Heart left ventricle (tissue), 16 donors: ENCODE data around the gene LUM. TPM values are rescaled to one million over a fixed set of nuclear protein-coding genes. Genes with fewer than 3 reads are reported as not detected.
"Not testable (repeated sequence)": the region's sequence is repeated elsewhere in the genome, so short reads cannot be mapped to it uniquely, and the experiment has no call there.

Source experiments
- ATAC-seq, 4 donors: fragments of 200-7000 bp; cut with Tn5 transposase; one replicate each; pipeline ENCODE4 v1.9.1; 2020 to 2022; ENCODE audit warnings: moderate library complexity in 4 of 4, mild to moderate bottlenecking in 3 of 4, moderate number of reproducible peaks in 1 of 4
- DNase-seq, 5 donors: peaks; one replicate each; pipeline ENCODE4 v3.0.0-alpha.2; 2020
- H3K27ac ChIP-seq, 12 donors: fragments of 200-600 bp; sonication (generic) in 4 of 12; one replicate each; pipeline versions ENCODE4 v1.5.0 to v1.8.0; 2016 to 2022; ENCODE audit warnings: mild to moderate bottlenecking in 2 of 12
- H3K27me3 ChIP-seq, 9 donors: fragments of 200-600 bp; sonication (generic) in 2 of 9; one replicate each; pipeline versions ENCODE4 v1.5.1 to v1.8.0; 2016 to 2022; ENCODE audit warnings: mild to moderate bottlenecking in 3 of 9
- H3K36me3 ChIP-seq, 9 donors: fragments of 200-600 bp; sonication (generic) in 2 of 9; one replicate each; pipeline versions ENCODE4 v1.5.0 to v1.8.0; 2018 to 2022; ENCODE audit warnings: mild to moderate bottlenecking in 2 of 9
- H3K4me1 ChIP-seq, 12 donors: fragments of 200-600 bp; sonication (generic) in 4 of 12; one replicate each; pipeline versions ENCODE4 v1.5.0 to v1.8.0; 2016 to 2022; ENCODE audit warnings: mild to moderate bottlenecking in 3 of 12
- H3K4me3 ChIP-seq, 12 donors: fragments of 200-600 bp; sonication (generic) in 4 of 12; one replicate each; pipeline versions ENCODE4 v1.5.0 to v1.8.0; 2017 to 2022; ENCODE audit warnings: mild to moderate bottlenecking in 9 of 12, moderate library complexity in 4 of 12
- H3K9me3 ChIP-seq, 12 donors: fragments of 200-600 bp; sonication (generic) in 4 of 12; one replicate each; pipeline versions ENCODE4 v1.5.0 to v1.8.0; 2016 to 2022; ENCODE audit warnings: mild to moderate bottlenecking in 1 of 12
- POLR2A ChIP-seq, 2 donors: fragments of 450-650 bp; IDR thresholded peaks; one replicate each; pipeline ENCODE4 v1.6.1; 2017; ENCODE audit warnings: antibody characterized with exemption in 2 of 2, mild to moderate bottlenecking in 2 of 2, moderate library complexity in 2 of 2
- WGBS, 4 donors: extraction: QIAGEN DNeasy Blood & Tissue Kit in 2 of 4; methylation state at CpG; one replicate each; pipeline versions ENCODE4 v1.1.5 to v1.1.7; 2013 to 2018; 5-methylcytosine and 5-hydroxymethylcytosine counted together
- intact Hi-C, 10 donors: fragments of 100-400 bp; cut with DNase I; formaldehyde crosslinking; loops; one replicate each; pipeline versions ENCODE4 v1.11.1 to v1.14.2; 2022
- polyA plus RNA-seq, 2 donors: library from polyadenylated mRNA; stranded (reverse); fragments of 200-250 nt; gene quantifications; one replicate each; pipeline ENCODE4 v1.2.3, GENCODE V29; 2013
- total RNA-seq, 9 donors: library from RNA; depleted of rRNA in 2 of 9; stranded (reverse); fragments of >200 nt in 2 of 9; fragmentation: NEBNext Ultra II Directional in 3 of 9; extraction: Animal tissue kit (Norgen Biotek cat#: 25700) in 3 of 9; gene quantifications; one replicate each; pipeline versions ENCODE4 v1.1.0 to v1.2.4, GENCODE V29; 2016 to 2023
- TF ChIP-seq, protein P1 (sequence below), 12 donors: fragments of 200-600 bp; sonication (generic) in 4 of 12; IDR thresholded peaks; one replicate each; pipeline versions ENCODE4 v1.5.0 to v1.8.0; 2018 to 2022; ENCODE audit warnings: antibody characterized with exemption in 12 of 12, mild to moderate bottlenecking in 5 of 12
- donor health status: ischemic (EF 13 %, LVEDD 7.1; RV severe dilation, severe dysfunction).
- donor health status: healthy with polysubstance abuse.
- donor health status: DM: no; HTN: yes; CAD: no.
- donor health status: DM: no; HTN: no; CAD: no.
- donor health status: ischemic (EF 25% LVEDD 6.9; RV normal size, moderate dysfunction).
- donor health status: ischemic (EF 25% LVEDD 5.7; RV mildly dilated, moderate dysfunction).
- donor health status: healthy.
- donor health status: DM: yes; HTN: yes; CAD: no.
- donor health status: ischemic (EF 35%, LVEDD 5.7; RV mildly dilated, moderate dysfunction).
- donor health status: nonischemic (EF 11% LVEDD 7.7; RV severe dilation, severe dysfunction).
- donor health status: DM: yes; HTN: yes; CAD: no.
- donor health status: PGD.
- donor health status: ischemic (EF 29% LVEDD 5.4; RV normal size, mild dysfunction).
- donor health status: nonischemic (EF 23%, LVEDD 6.1; RV moderate dilation, normal function).

Gene LUM
- total and polyA plus RNA-seq, 11 donors: 21.8 to 249 (median 74.8) TPM

DNA sequence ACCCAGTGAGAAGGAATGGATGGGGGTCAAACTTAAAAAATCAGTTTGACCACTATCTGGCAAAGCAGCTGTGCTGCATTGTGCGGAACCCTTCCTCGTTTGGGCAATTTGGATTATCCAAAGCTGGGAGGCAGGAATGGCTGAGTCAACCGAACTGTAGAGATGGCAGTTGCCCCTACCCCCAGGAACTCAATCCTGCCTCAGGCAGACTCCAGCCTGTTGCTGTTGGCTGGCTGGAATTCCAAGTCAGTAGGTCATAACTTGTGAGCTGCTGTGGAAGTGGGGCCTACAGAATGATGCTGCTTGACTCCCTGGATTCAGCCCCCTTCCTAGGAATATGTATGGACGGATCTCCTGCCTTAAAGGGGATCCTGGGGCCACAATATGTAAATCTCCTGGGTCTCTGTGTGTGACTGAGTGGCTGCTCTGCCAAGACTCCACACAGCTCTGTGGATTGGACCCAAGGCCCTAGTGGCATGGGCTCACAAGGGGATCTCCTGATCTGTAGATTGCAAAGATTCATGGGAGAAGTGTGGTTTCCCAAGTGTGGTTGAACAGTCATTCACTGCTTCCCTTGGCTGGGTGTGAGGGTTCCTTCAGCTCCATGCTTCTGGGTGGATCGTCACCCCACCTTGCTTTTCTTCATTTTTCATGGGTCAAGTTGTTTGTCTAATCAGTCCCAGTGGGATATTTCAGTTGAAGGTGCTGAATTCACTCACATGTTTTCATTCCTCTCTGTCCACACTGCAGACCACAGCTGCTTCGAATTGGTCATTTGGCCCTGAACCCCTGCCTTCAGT lies 19.2 kb downstream of the LUM start:
- DNase-seq (no peak), ATAC-seq (no peak)
- no peak overlapping the region for H3K4me3 ChIP-seq
- intact Hi-C loops: loop anchor here in 1 of 10 donors (10.0 kb wide), 1 partner anchor 97 kb away; no protein-coding TSS in a partner anchor
- H3K4me1 ChIP-seq: no peaks in the 10 kb centered on the region
- H3K27me3 ChIP-seq: no peaks in the 10 kb centered on the region
- TF ChIP-seq, protein P1, sequence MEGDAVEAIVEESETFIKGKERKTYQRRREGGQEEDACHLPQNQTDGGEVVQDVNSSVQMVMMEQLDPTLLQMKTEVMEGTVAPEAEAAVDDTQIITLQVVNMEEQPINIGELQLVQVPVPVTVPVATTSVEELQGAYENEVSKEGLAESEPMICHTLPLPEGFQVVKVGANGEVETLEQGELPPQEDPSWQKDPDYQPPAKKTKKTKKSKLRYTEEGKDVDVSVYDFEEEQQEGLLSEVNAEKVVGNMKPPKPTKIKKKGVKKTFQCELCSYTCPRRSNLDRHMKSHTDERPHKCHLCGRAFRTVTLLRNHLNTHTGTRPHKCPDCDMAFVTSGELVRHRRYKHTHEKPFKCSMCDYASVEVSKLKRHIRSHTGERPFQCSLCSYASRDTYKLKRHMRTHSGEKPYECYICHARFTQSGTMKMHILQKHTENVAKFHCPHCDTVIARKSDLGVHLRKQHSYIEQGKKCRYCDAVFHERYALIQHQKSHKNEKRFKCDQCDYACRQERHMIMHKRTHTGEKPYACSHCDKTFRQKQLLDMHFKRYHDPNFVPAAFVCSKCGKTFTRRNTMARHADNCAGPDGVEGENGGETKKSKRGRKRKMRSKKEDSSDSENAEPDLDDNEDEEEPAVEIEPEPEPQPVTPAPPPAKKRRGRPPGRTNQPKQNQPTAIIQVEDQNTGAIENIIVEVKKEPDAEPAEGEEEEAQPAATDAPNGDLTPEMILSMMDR (IDR thresholded peaks at IDR 0.05): no peak
- TF ChIP-seq POLR2A (IDR thresholded peaks at IDR 0.05): no peak
- no peak overlapping the region for H3K27ac ChIP-seq
- peaks cover 0 to 50% (median 14%) of the 10 kb centered on the region in 12 donors for H3K9me3 ChIP-seq
- H3K36me3 ChIP-seq: no peaks in the 10 kb centered on the region
- WGBS, 4 donors: 73 to 89% (median 75%) methylated on average over 5 to 6 of the region's 6 CpGs

DNA sequence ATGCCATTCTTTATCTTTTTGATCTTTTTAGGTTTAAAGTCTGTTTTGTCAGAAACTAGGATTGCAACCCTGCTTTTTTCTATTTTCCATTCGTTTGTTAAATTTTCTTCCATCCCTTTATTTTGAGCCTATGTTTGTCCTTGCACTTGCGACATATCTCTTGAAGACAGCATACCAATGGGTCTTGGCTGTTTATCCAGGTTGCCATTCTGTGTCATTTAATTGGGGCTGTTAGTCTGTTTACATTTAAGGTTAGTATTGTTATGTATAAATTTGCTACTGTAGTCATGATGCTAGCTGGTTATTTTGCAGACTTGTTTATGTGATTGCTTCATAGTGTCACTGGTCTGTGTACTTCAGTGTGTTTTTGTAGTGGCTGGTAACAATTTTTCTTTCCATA lies 21.3 kb downstream of the LUM start:
- H3K27ac ChIP-seq, H3K4me3 ChIP-seq, H3K36me3 ChIP-seq, H3K27me3 ChIP-seq, H3K4me1 ChIP-seq, ATAC-seq, DNase-seq: not testable (repeated sequence)
- H3K9me3 ChIP-seq: peaks cover 0 to 43% (median 12%) of the 10 kb centered on the region in 12 donors
- WGBS, 4 donors: 84 to 90% (median 88%) methylated on average over 2 of the region's 2 CpGs
- intact Hi-C loops: loop anchor here in 1 of 10 donors (10.0 kb wide), 1 partner anchor 95 kb away; no protein-coding TSS in a partner anchor

DNA sequence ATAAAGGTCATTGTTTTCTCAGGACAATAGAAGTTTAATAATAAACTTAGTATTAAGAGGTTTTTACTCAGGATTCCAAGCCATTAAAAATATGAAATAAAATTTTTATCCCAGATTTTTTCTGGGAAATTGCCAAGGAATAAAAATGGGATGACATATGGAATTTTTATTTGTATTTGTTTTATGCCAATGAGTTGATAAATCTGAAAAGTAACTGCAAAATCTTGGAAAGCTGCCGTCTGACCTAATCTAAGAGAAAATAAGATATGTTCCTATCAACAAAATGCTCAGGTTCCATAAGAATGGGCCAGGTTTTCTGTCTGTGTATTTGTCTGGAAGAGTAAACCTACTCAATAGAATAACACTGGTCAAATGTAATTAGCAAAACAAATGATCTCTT lies 31.3 kb downstream of the LUM start:
- no peaks in the 10 kb centered on the region for H3K36me3 ChIP-seq
- H3K27me3 ChIP-seq: no peaks in the 10 kb centered on the region
- intact Hi-C loops: no loop called here
- no peak for ATAC-seq
- DNase-seq: no peak
- no peak for TF ChIP-seq POLR2A (IDR thresholded peaks at IDR 0.05)
- TF ChIP-seq, protein P1 (IDR thresholded peaks at IDR 0.05): no peak
- H3K4me3 ChIP-seq: no peak overlapping the region
- 57 to 81% (median 69%) methylated on average over 1 of the region's 1 CpG for WGBS, 4 donors
- no peaks in the 10 kb centered on the region for H3K9me3 ChIP-seq
- H3K27ac ChIP-seq: no peak overlapping the region
- H3K4me1 ChIP-seq: peaks cover 0 to 5% (median 0%) of the 10 kb centered on the region in 12 donors

DNA sequence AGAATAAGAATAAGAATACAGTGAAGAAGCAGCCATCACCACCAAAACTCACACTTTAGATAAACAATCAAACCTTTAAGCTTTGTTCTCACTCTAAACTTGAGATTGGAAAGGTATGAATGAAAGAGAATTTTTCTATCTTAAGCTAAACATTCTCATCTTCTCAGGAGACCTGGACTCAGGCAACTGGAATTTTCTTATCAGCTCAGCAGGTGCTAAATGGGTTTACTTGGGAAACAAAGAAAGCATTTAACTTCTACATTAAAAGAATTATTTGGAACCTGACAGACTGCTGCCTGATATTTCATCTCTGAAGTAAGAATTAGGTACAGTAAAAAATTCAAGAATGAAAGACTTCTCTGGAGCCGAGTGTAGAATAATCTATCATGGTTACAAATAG lies 32.8 kb downstream of the LUM start:
- H3K4me3 ChIP-seq: no peak overlapping the region
- no peaks in the 10 kb centered on the region for H3K36me3 ChIP-seq
- intact Hi-C loops: no loop called here
- no peak for ATAC-seq
- DNase-seq: no peak
- H3K9me3 ChIP-seq: no peaks in the 10 kb centered on the region
- WGBS, 4 donors: 47 to 61% (median 56%) methylated on average over 1 of the region's 1 CpG
- no peaks in the 10 kb centered on the region for H3K27me3 ChIP-seq
- no peak for TF ChIP-seq POLR2A (IDR thresholded peaks at IDR 0.05)
- TF ChIP-seq, protein P1 (IDR thresholded peaks at IDR 0.05): no peak
- no peak overlapping the region for H3K27ac ChIP-seq
- peaks cover 0 to 6% (median 0%) of the 10 kb centered on the region in 12 donors for H3K4me1 ChIP-seq
